Panc1 (cell line): Measurements from ENCODE around the gene CARTPT. TPM values are rescaled to one million over a fixed set of nuclear protein-coding genes. Genes with fewer than 3 reads are reported as not detected.

Source experiments
- ATAC-seq: fragments of 200-7000 bp; cut with Tn5 transposase; 2 replicates; pipeline ENCODE4 v1.9.1; 2020; ENCODE audit warnings: mild to moderate bottlenecking, moderate library complexity
- BruUV-seq: library from RNA; stranded (reverse); fragments of 400-500 nt; replicated peaks from 2 replicates; lab custom pipeline; 2021; lab: Mats Ljungman, UMichigan
- CTCF ChIA-PET: fragments of 300-600 bp; sonication (Branson Sonifier 250); formaldehyde crosslinking; loops from one replicate; lab custom pipeline; 2022; ENCODE audit warnings: antibody characterized with exemption; lab: Charles Lee
- POLR2A ChIA-PET: fragments of 300-600 bp; sonication (Branson Sonifier 250); formaldehyde crosslinking; loops from one replicate; lab custom pipeline; 2022; ENCODE audit warnings: antibody characterized with exemption; lab: Charles Lee
- DNase-seq: peaks from one replicate; pipeline ENCODE4 v3.0.0-alpha.2; 2010; ENCODE audit warnings: low read depth, low spot score
- H3K27ac ChIP-seq: 2 replicates; pipeline ENCODE4 v1.5.1; 2011; ENCODE audit warnings: mild to moderate bottlenecking, low read length, inconsistent platforms
- H3K27me3 ChIP-seq: fragments of 200-500 bp; sonication (Bioruptor generic); 2 replicates; pipeline ENCODE4 v1.6.0; 2014; ENCODE audit warnings: low read length, inconsistent platforms; ENCODE audit not compliant: control insufficient read depth, insufficient read depth
- H3K36me3 ChIP-seq: fragments of 200-500 bp; sonication (Bioruptor generic); 2 replicates; pipeline ENCODE4 v1.5.1; 2014; ENCODE audit warnings: inconsistent platforms, mild to moderate bottlenecking, low read length, moderate library complexity; ENCODE audit not compliant: control insufficient read depth, insufficient read depth
- H3K4me1 ChIP-seq: 2 replicates; pipeline ENCODE4 v1.5.1; 2011; ENCODE audit warnings: inconsistent platforms, mild to moderate bottlenecking, low read length, moderate library complexity; ENCODE audit not compliant: control insufficient read depth, insufficient read depth
- H3K4me3 ChIP-seq, 2 experiments: 2 replicates each; pipeline ENCODE4 v1.5.1; 2011 to 2012; ENCODE audit warnings: low read depth in 2 of 2, low read length in 2 of 2, mild to moderate bottlenecking in 2 of 2, inconsistent platforms in 1 of 2, moderate library complexity in 1 of 2
- H3K9me3 ChIP-seq: fragments of 200-500 bp; sonication (Bioruptor generic); 2 replicates; pipeline ENCODE4 v1.5.1; 2014; ENCODE audit warnings: low read depth, mild to moderate bottlenecking, inconsistent platforms, low read length, moderate library complexity; ENCODE audit not compliant: control insufficient read depth, insufficient read depth
- POLR2AphosphoS5 ChIP-seq: IDR thresholded peaks from 2 replicates; pipeline ENCODE4 v1.6.1; 2012; ENCODE audit warnings: mild to moderate bottlenecking, low read depth, low read length, moderate library complexity
- SIN3A ChIP-seq: IDR thresholded peaks from 2 replicates; pipeline ENCODE4 v1.6.1; 2012; ENCODE audit warnings: low read depth, mild to moderate bottlenecking, low read length, moderate library complexity, borderline replicate concordance; ENCODE audit not compliant: insufficient read depth
- TCF7L2 ChIP-seq: IDR thresholded peaks from 2 replicates; pipeline ENCODE4 v1.6.1; 2011; ENCODE audit warnings: mild to moderate bottlenecking, low read depth, low read length, inconsistent platforms
- in situ Hi-C: cut with HindIII; loops from 2 replicates; pipeline ENCODE4 v1.10.0; 2016; ENCODE audit warnings: low sequenced_read_pairs, low pct_unique_long_range_greater_than_20kb
- intact Hi-C: fragments of 100-400 bp; cut with micrococcal nuclease; formaldehyde crosslinking; loops from one replicate; pipeline ENCODE4 v1.10.0; 2022; ENCODE audit not compliant: unreplicated experiment
- total RNA-seq: library from RNA; stranded (reverse); gene quantifications from one replicate; pipeline ENCODE4 v1.2.1, GENCODE V29; 2021; ENCODE audit not compliant: unreplicated experiment
- TF ChIP-seq, protein P1 (sequence below): fragments of 450-650 bp; IDR thresholded peaks from 2 replicates; pipeline ENCODE4 v1.5.1; 2017; ENCODE audit warnings: mild to moderate bottlenecking
- TF ChIP-seq, protein P2 (sequence below), 2 experiments: IDR thresholded peaks; 2 replicates each; pipeline ENCODE4 v1.6.1; 2011 to 2012; ENCODE audit warnings: low read depth in 2 of 2, control low read depth in 1 of 2, low read length in 1 of 2, mild to moderate bottlenecking in 1 of 2, moderate library complexity in 1 of 2; ENCODE audit not compliant: insufficient read depth in 1 of 2

The CARTPT gene
- total RNA-seq, 1 experiment from 2014 or later, result not detected

DNA sequence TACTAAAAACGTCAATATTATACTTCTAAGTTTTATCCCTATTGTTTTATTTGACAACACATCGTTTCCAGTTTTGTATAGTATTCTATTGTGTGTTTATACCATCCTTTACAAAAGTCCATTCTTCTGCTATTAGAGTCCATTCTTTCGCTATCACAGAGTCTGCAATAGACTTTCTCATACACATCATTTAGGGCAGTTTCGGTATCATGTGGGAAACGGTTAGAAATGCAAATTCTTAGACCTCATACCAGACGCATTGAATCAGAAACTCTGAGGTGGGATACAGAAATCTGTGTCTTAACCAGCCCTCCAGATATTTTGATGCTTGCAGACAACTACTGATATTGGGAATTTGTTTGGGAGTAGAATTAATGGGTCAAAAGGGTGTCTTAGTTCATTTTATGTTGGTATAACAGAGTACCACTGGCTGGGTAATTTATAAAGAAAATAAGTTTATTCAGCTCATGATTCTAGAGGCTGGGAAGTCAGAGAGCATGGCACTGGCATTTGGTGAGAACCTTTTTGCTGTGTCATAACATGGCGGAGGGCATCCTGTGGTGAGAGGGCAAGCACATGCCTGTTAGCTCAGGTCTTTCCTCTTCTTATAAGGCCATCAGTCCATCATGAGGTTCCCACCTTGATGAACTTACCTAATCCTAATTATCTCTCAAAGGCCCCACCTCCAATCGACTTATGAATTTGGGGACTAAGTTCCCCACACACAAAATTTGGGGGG is 21.1 kb downstream of the CARTPT start:
- intact Hi-C loops (no loop called here), in situ Hi-C loops (no loop called here)
- no peak for ATAC-seq
- no peak for TF ChIP-seq SIN3A
- no peak for TF ChIP-seq POLR2AphosphoS5
- TF ChIP-seq, protein P1, sequence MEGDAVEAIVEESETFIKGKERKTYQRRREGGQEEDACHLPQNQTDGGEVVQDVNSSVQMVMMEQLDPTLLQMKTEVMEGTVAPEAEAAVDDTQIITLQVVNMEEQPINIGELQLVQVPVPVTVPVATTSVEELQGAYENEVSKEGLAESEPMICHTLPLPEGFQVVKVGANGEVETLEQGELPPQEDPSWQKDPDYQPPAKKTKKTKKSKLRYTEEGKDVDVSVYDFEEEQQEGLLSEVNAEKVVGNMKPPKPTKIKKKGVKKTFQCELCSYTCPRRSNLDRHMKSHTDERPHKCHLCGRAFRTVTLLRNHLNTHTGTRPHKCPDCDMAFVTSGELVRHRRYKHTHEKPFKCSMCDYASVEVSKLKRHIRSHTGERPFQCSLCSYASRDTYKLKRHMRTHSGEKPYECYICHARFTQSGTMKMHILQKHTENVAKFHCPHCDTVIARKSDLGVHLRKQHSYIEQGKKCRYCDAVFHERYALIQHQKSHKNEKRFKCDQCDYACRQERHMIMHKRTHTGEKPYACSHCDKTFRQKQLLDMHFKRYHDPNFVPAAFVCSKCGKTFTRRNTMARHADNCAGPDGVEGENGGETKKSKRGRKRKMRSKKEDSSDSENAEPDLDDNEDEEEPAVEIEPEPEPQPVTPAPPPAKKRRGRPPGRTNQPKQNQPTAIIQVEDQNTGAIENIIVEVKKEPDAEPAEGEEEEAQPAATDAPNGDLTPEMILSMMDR, result no peak
- TF ChIP-seq, protein P2, sequence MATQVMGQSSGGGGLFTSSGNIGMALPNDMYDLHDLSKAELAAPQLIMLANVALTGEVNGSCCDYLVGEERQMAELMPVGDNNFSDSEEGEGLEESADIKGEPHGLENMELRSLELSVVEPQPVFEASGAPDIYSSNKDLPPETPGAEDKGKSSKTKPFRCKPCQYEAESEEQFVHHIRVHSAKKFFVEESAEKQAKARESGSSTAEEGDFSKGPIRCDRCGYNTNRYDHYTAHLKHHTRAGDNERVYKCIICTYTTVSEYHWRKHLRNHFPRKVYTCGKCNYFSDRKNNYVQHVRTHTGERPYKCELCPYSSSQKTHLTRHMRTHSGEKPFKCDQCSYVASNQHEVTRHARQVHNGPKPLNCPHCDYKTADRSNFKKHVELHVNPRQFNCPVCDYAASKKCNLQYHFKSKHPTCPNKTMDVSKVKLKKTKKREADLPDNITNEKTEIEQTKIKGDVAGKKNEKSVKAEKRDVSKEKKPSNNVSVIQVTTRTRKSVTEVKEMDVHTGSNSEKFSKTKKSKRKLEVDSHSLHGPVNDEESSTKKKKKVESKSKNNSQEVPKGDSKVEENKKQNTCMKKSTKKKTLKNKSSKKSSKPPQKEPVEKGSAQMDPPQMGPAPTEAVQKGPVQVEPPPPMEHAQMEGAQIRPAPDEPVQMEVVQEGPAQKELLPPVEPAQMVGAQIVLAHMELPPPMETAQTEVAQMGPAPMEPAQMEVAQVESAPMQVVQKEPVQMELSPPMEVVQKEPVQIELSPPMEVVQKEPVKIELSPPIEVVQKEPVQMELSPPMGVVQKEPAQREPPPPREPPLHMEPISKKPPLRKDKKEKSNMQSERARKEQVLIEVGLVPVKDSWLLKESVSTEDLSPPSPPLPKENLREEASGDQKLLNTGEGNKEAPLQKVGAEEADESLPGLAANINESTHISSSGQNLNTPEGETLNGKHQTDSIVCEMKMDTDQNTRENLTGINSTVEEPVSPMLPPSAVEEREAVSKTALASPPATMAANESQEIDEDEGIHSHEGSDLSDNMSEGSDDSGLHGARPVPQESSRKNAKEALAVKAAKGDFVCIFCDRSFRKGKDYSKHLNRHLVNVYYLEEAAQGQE (IDR thresholded peaks at IDR 0.05; ENCODE audit: insufficient read depth in 1 of 2, low read depth in 2 of 2, low read length in 1 of 2), result no peak
- TF ChIP-seq TCF7L2, result no peak
- Histone ChIP-seq H3K36me3 (no peaks in the 10 kb centered on the region), H3K4me3 (no peak overlapping the region), H3K27ac (no peak overlapping the region), H3K4me1 (no peaks in the 10 kb centered on the region), H3K27me3 (peaks cover 5% of the 10 kb centered on the region; the same call in 1 of the 2 replicates), H3K9me3 (no peaks in the 10 kb centered on the region)
- ChIA-PET POLR2A (interaction anchor here (0.6 kb wide), 1 partner anchor 28 kb away, joined by 8 read pairs; no protein-coding TSS in a partner anchor), CTCF (no interaction called here)
- no peak for DNase-seq
- no TSS peak for BruUV-seq

DNA sequence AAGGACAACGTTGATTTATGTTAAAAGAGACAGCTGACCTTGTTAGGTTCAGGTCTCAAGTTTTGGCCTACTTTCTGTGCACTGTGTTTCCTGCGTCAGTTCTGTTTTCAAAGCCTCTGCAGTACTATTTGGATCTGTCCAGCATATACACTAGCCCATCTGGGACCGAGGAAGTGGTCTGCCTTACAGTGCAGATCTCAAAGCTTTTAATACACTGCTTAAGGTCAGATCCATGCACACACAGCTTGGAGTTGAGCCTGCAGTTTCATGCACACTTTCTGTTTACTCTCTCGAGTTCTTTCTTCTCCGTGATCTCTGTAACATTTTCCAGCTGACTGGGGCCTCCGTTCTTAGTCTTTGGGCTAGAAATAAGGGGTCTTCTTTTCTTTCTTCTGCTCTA is 24.1 kb downstream of the CARTPT start:
- H3K4me3 ChIP-seq, result no peak overlapping the region
- H3K4me1 ChIP-seq, result no peaks in the 10 kb centered on the region
- ChIA-PET POLR2A (no interaction called here), CTCF (no interaction called here)
- no peak for DNase-seq
- H3K9me3 ChIP-seq, result no peaks in the 10 kb centered on the region
- H3K27me3 ChIP-seq, result peaks cover 3% of the 10 kb centered on the region; the same call in 1 of the 2 replicates
- no peak overlapping the region for H3K27ac ChIP-seq
- BruUV-seq, result no TSS peak
- in situ Hi-C loops, result no loop called here
- no peak for ATAC-seq
- intact Hi-C loops, result no loop called here
- TF ChIP-seq SIN3A, result no peak
- TF ChIP-seq POLR2AphosphoS5, result no peak
- no peak for TF ChIP-seq TCF7L2
- TF ChIP-seq, protein P2 (IDR thresholded peaks at IDR 0.05; ENCODE audit: insufficient read depth in 1 of 2, low read depth in 2 of 2, low read length in 1 of 2), result no peak
- TF ChIP-seq, protein P1, result no peak
- no peaks in the 10 kb centered on the region for H3K36me3 ChIP-seq
